Smooth muscle cell (in vitro differentiated cells): ENCODE results near the gene NDUFAF4. TPM values are rescaled to one million over a fixed set of nuclear protein-coding genes. Genes with fewer than 3 reads are reported as not detected.

Experiments used
- DNase-seq: peaks from one replicate; lab custom pipeline; 2025; ENCODE audit not compliant: unreplicated experiment; lab: John Stamatoyannopoulos, UW
- H2AFZ ChIP-seq: fragments of 200-600 bp; sonication (generic); 2 replicates; pipeline ENCODE4 v1.6.0; 2016; ENCODE audit warnings: antibody characterized with exemption, low read depth, mild to moderate bottlenecking
- H3F3A ChIP-seq: fragments of 200-600 bp; sonication (generic); 2 replicates; pipeline ENCODE4 v1.6.0; 2017; ENCODE audit warnings: antibody characterized with exemption, low read depth
- H3K27ac ChIP-seq: fragments of 200-600 bp; sonication (generic); 2 replicates; pipeline ENCODE4 v1.5.1; 2016; ENCODE audit warnings: low read depth, mild to moderate bottlenecking
- H3K27me3 ChIP-seq: fragments of 200-600 bp; sonication (generic); 2 replicates; pipeline ENCODE4 v1.6.1; 2016; ENCODE audit warnings: low read depth, mild to moderate bottlenecking
- H3K36me3 ChIP-seq: fragments of 200-600 bp; sonication (generic); 2 replicates; pipeline ENCODE4 v1.5.1; 2016; ENCODE audit warnings: low read depth
- H3K4me1 ChIP-seq: fragments of 200-600 bp; sonication (generic); 2 replicates; pipeline ENCODE4 v1.5.1; 2016; ENCODE audit warnings: low read depth
- H3K4me2 ChIP-seq: fragments of 200-600 bp; sonication (generic); 2 replicates; pipeline ENCODE4 v1.6.0; 2016; ENCODE audit warnings: mild to moderate bottlenecking
- H3K4me3 ChIP-seq: fragments of 200-600 bp; sonication (generic); 2 replicates; pipeline ENCODE4 v1.5.1; 2016; ENCODE audit warnings: mild to moderate bottlenecking
- H3K79me2 ChIP-seq: fragments of 200-600 bp; sonication (generic); 2 replicates; pipeline ENCODE4 v1.6.0; 2016; ENCODE audit warnings: low read depth, mild to moderate bottlenecking
- H3K9ac ChIP-seq: fragments of 200-600 bp; sonication (generic); 2 replicates; pipeline ENCODE4 v1.6.0; 2016; ENCODE audit warnings: low read depth
- H3K9me3 ChIP-seq: fragments of 200-600 bp; sonication (generic); replicated peaks from 2 replicates; pipeline ENCODE4 v1.5.1; 2016; ENCODE audit warnings: low read depth
- H4K20me1 ChIP-seq: fragments of 200-600 bp; sonication (generic); 2 replicates; pipeline ENCODE4 v1.6.0; 2016; ENCODE audit warnings: low read depth
- CTCF ChIP-seq: fragments of 200-600 bp; sonication (generic); IDR thresholded peaks from 2 replicates; pipeline ENCODE4 v1.5.1; 2017; ENCODE audit warnings: borderline replicate concordance, mild to moderate bottlenecking, antibody characterized with exemption; ENCODE audit not compliant: insufficient read depth, poor library complexity, severe bottlenecking
- WGBS: methylation state at CpG from one replicate; pipeline ENCODE4 v1.1.7; 2016; ENCODE audit warnings: low lambda C conversion rate; 5-methylcytosine and 5-hydroxymethylcytosine counted together
- polyA plus RNA-seq: library from polyadenylated mRNA; unstranded; fragments of >200 nt; fragmentation: Nextera tagmentation; extraction: Ambion mirVana; gene quantifications from 2 replicates; pipeline ENCODE4 v1.2.1, GENCODE V29; 2016
- total RNA-seq: library from RNA; depleted of rRNA; stranded (reverse); fragments of >200 nt; gene quantifications from 2 replicates; pipeline ENCODE4 v1.2.3, GENCODE V29; 2014

The NDUFAF4 gene
- 24.0 and 40.4 TPM in 2 replicates for total RNA-seq
- 51.0 and 53.8 TPM in 2 replicates for polyA plus RNA-seq

GRCh38 chr6:96897396-96898240 lies at the start of gene NDUFAF4:
TSS of gene NDUFAF4 (minus strand) at chr6:96897891. CDS start at chr6:96897801, 90 bp downstream.
- peak within 1 kb of the TSS; percentile 87 for H3K4me3 ChIP-seq
- peaks cover 31% of the 10 kb centered on the region for H3K79me2 ChIP-seq
- under 1% methylated on average over 70 of the region's 71 CpGs for WGBS
- H2AFZ ChIP-seq = peak within 1 kb of the TSS; percentile 96
- peaks cover 21% of the 10 kb centered on the region for H3K36me3 ChIP-seq
- DNase-seq = peak; percentile 85
- no peaks in the 10 kb centered on the region for H3K27me3 ChIP-seq
- H3K4me1 ChIP-seq = peaks cover 17% of the 10 kb centered on the region
- peaks cover 8% of the 10 kb centered on the region for H4K20me1 ChIP-seq
- TF ChIP-seq CTCF = peak; percentile 90
- H3K9me3 ChIP-seq = no peaks in the 10 kb centered on the region
- peak within 1 kb of the TSS; percentile 93 for H3K27ac ChIP-seq
- H3K4me2 ChIP-seq = peak within 1 kb of the TSS; percentile 98
- peak within 1 kb of the TSS; percentile 87 for H3K9ac ChIP-seq
- H3F3A ChIP-seq = peaks cover 5% of the 10 kb centered on the region

GRCh38 chr6:96947055-96947454 lies 49.4 kb upstream of the NDUFAF4 start:
- Histone ChIP-seq H3K9ac (no peak overlapping the region), H3F3A (no peaks in the 10 kb centered on the region), H3K9me3 (no peaks in the 10 kb centered on the region), H3K4me2 (no peak overlapping the region), H3K27me3 (no peaks in the 10 kb centered on the region), H2AFZ (no peak overlapping the region), H3K36me3 (no peaks in the 10 kb centered on the region), H3K4me1 (no peaks in the 10 kb centered on the region), H4K20me1 (no peaks in the 10 kb centered on the region), H3K27ac (no peak overlapping the region), H3K79me2 (no peaks in the 10 kb centered on the region), H3K4me3 (no peak overlapping the region)
- 94% methylated on average over 3 of the region's 3 CpGs for WGBS
- no peak for DNase-seq
- no peak for TF ChIP-seq CTCF

- WGBS = 79% methylated on average over 9 of the region's 9 CpGs
- no peak for TF ChIP-seq CTCF
- DNase-seq = no peak
- Histone ChIP-seq H3K4me2 (no peak overlapping the region), H3K36me3 (no peaks in the 10 kb centered on the region), H4K20me1 (no peaks in the 10 kb centered on the region), H3K27me3 (no peaks in the 10 kb centered on the region), H3K9me3 (no peaks in the 10 kb centered on the region), H3K9ac (no peak overlapping the region), H3K4me1 (no peaks in the 10 kb centered on the region), H3K4me3 (no peak overlapping the region), H2AFZ (no peak overlapping the region), H3K79me2 (no peaks in the 10 kb centered on the region), H3F3A (no peaks in the 10 kb centered on the region), H3K27ac (no peak overlapping the region)
Observed at GRCh38 chr6:96943555-96944215, 46.0 kb upstream of the NDUFAF4 start.
